Upper lobe of right lung (tissue), 1 donor: ENCODE measurements around the gene SLC7A6. TPM values are rescaled to one million over a fixed set of nuclear protein-coding genes. Genes with fewer than 3 reads are reported as not detected.

ENCODE experiments used
- ATAC-seq: fragments of 200-7000 bp; cut with Tn5 transposase; one replicate; pipeline ENCODE4 v1.9.1; 2020; ENCODE audit warnings: mild to moderate bottlenecking, moderate library complexity
- DNase-seq: peaks from one replicate; pipeline ENCODE4 v3.0.0-alpha.2; 2020
- H3K27ac ChIP-seq: fragments of 200-600 bp; one replicate; pipeline ENCODE4 v1.8.0; 2022
- H3K27me3 ChIP-seq: fragments of 200-600 bp; one replicate; pipeline ENCODE4 v1.8.0; 2022; ENCODE audit warnings: mild to moderate bottlenecking
- H3K36me3 ChIP-seq: fragments of 200-600 bp; one replicate; pipeline ENCODE4 v1.8.0; 2022
- H3K4me1 ChIP-seq: fragments of 200-600 bp; one replicate; pipeline ENCODE4 v1.8.0; 2022
- H3K4me3 ChIP-seq: fragments of 200-600 bp; one replicate; pipeline ENCODE4 v1.8.0; 2022; ENCODE audit warnings: mild to moderate bottlenecking
- H3K9me3 ChIP-seq: fragments of 200-600 bp; one replicate; pipeline ENCODE4 v1.8.0; 2022
- intact Hi-C: fragments of 100-400 bp; cut with DNase I; formaldehyde crosslinking; loops from one replicate; pipeline ENCODE4 v1.11.0; 2022
- total RNA-seq: library from RNA; stranded (reverse); fragmentation: NEBNext Ultra II Directional; extraction: Animal tissue kit (Norgen Biotek cat#: 25700); gene quantifications from one replicate; pipeline ENCODE4 v1.2.1, GENCODE V29; 2021
- TF ChIP-seq, protein P1 (sequence below): fragments of 200-600 bp; IDR thresholded peaks from one replicate; pipeline ENCODE4 v1.8.0; 2022; ENCODE audit warnings: antibody characterized with exemption
- donor health status: DM: no; HTN: yes; CAD: no; lungs with severe emphysema.

Gene SLC7A6
- total RNA-seq, 1 donor from 2014 or later: 61.9 TPM

DNA sequence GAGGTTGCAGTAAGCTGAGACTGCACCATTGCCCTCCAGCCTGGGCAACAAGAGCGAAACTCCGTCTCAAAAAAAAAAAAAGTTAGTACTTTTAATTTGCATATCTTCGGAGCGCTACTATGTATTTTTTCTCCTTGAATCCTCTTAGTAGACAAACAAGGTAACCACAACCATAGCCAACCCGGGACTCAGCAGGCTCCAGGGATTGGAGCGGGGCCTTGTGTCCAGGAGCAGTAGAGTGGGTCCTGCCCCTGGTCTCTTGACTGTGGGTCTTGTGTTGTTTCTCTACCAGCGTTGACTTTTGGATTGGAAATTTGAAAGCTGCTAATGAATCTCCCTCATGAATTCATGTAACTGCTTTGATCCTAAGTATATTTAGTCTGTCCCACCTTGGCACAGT, 78.8 kb downstream of the SLC7A6 start:
- Histone ChIP-seq H3K4me3 (no peak overlapping the region), H3K4me1 (no peaks in the 10 kb centered on the region), H3K27me3 (no peaks in the 10 kb centered on the region), H3K9me3 (no peaks in the 10 kb centered on the region), H3K36me3 (peaks cover 80% of the 10 kb centered on the region), H3K27ac (no peak overlapping the region)
- intact Hi-C loops: no loop called here
- ATAC-seq: no peak
- DNase-seq: no peak
- TF ChIP-seq, protein P1, sequence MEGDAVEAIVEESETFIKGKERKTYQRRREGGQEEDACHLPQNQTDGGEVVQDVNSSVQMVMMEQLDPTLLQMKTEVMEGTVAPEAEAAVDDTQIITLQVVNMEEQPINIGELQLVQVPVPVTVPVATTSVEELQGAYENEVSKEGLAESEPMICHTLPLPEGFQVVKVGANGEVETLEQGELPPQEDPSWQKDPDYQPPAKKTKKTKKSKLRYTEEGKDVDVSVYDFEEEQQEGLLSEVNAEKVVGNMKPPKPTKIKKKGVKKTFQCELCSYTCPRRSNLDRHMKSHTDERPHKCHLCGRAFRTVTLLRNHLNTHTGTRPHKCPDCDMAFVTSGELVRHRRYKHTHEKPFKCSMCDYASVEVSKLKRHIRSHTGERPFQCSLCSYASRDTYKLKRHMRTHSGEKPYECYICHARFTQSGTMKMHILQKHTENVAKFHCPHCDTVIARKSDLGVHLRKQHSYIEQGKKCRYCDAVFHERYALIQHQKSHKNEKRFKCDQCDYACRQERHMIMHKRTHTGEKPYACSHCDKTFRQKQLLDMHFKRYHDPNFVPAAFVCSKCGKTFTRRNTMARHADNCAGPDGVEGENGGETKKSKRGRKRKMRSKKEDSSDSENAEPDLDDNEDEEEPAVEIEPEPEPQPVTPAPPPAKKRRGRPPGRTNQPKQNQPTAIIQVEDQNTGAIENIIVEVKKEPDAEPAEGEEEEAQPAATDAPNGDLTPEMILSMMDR: no peak

DNA sequence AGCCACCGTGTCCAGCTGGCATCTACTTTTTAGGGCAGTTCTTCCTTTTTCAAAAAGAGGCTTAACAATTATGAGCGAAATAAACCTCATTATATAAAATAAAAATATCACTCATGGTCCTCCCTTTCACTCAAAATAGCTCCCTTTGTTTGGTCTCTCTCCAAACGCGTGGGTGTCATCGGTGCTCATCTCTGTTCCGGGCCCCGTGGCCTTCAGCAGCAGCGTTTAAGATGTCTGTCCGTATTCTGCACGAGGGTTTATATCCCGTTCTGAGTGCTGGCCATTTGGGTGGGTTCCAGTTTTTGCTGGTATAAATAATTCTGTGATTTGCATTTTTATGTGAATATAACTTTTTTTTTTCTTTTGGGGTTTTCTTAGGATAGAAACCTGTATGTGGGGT, 79.9 kb downstream of the SLC7A6 start:
- ATAC-seq: no peak

DNA sequence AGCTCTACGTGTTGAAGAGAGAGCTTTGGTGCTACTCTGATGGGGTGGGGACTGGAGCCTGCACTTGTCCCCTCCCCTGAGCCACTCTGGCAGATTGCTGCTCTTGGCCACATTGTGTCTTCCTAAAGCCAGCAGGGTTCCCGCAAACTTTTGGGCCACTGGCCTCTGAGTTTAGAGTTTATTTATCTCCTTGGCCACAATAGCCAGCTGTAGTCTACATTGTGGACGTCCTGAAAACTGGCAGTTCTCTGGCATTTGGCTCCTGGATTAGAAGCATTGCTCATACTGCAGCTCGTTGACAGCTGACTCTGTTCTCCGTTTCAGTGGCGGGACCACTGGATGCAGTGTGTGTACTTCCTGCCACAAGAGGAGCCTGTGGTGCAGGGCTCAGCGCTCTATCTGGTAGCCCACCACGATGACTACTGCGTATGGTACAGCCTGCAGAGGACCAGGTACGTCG, 81.1 kb downstream of the SLC7A6 start:
- Histone ChIP-seq H3K36me3 (peaks cover 80% of the 10 kb centered on the region), H3K27ac (no peak overlapping the region), H3K4me1 (no peaks in the 10 kb centered on the region), H3K4me3 (no peak overlapping the region), H3K9me3 (no peaks in the 10 kb centered on the region), H3K27me3 (no peaks in the 10 kb centered on the region)
- TF ChIP-seq, protein P1: no peak
- ATAC-seq (no peak), DNase-seq (no peak)
- intact Hi-C loops: no loop called here

More for the DNA sequence above, 79.9 kb downstream of the SLC7A6 start:
- Histone ChIP-seq H3K4me1 (no peaks in the 10 kb centered on the region), H3K9me3 (no peaks in the 10 kb centered on the region), H3K4me3 (no peak overlapping the region), H3K27me3 (no peaks in the 10 kb centered on the region), H3K27ac (no peak overlapping the region), H3K36me3 (peaks cover 80% of the 10 kb centered on the region)
- TF ChIP-seq, protein P1: no peak
- intact Hi-C loops: no loop called here
- no peak for DNase-seq

DNA sequence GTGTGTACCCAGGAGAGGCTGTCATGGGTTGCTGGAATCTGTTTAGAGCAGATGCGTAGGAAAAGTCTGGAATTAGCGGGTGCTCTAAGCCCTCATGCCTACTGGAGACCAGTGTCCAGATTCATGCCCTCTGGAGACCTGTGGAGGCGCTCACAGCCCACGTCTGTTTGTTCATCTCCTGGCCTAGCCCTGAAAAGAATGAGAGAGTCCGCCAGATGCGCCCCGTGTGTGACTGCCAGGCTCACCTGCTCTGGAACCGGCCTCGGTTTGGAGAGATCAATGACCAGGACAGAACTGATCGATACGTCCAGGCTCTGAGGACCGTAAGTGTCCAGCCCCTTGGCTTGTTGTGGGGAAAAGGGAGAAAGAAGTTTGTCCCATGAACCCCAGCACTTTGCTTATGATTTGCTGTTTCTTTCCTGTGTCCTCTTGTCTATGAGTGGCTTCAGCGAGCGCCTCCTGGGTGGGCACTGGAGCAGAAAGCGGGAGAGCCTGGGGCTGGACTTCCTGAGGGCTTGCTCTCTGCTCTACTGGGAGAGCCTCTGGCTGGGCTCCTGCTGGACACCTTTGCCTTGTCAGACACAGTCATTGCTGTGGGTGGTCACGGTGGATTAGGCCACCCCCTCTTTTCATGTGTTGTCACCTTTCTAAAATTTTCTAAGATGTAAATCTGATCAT, 81.8 kb downstream of the SLC7A6 start:
- no peak for ATAC-seq
- DNase-seq: no peak
- Histone ChIP-seq H3K4me1 (no peaks in the 10 kb centered on the region), H3K9me3 (no peaks in the 10 kb centered on the region), H3K36me3 (peaks cover 80% of the 10 kb centered on the region), H3K27ac (no peak overlapping the region), H3K27me3 (no peaks in the 10 kb centered on the region), H3K4me3 (no peak overlapping the region)
- TF ChIP-seq, protein P1: no peak
- intact Hi-C loops: no loop called here

DNA sequence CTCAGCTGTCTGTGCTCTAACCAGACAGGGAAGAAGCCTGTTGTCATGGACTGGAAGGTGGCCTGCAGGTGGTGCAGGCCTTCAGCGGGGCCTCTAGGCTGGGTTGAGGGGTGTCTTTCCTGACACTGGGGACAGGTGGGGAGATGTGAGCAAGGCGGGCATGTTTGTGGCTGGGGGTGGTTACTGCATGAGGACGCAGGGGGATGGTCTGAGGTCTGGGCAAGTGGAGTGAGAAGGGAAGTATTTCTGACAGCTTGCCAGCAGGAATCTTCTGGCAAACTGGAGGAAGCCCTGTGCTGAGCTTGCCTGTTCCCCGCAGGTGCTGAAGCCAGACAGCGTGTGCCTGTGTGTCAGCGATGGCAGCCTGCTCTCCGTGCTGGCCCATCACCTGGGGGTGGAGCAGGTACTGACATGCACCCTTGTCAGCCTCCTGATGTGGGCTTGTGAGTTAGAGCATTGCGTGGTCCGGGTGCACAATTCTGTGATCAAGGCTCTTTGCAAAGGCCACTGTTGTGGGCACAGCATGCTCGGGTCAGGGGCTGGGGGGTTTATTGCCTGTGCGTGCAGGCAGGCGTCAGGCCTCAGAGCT, 82.7 kb downstream of the SLC7A6 start:
- intact Hi-C loops: no loop called here
- H3K4me3 ChIP-seq: no peak overlapping the region
- H3K4me1 ChIP-seq: peaks cover 4% of the 10 kb centered on the region
- TF ChIP-seq, protein P1: no peak
- DNase-seq (no peak), ATAC-seq (no peak)
- H3K36me3 ChIP-seq: peaks cover 74% of the 10 kb centered on the region
- H3K9me3 ChIP-seq: no peaks in the 10 kb centered on the region
- H3K27ac ChIP-seq: no peak overlapping the region
- no peaks in the 10 kb centered on the region for H3K27me3 ChIP-seq
